SK-N-SH (cell line): ENCODE measurements around the gene TULP4. TPM values are rescaled to one million over a fixed set of nuclear protein-coding genes. Genes with fewer than 3 reads are reported as not detected.

Experiments
- CTCF ChIA-PET: fragments of 300-600, 350-600 bp; formaldehyde crosslinking; extraction: SDS; loops from one replicate; lab custom pipeline; 2021; lab: Yijun Ruan, JAX
- POLR2A ChIA-PET: fragments of 350-600 bp; sonication (Branson Sonifier 250); formaldehyde crosslinking; extraction: SDS; loops from one replicate; lab custom pipeline; 2020; ENCODE audit warnings: antibody characterized with exemption, inconsistent platforms; lab: Yijun Ruan, JAX
- DNase-seq: peaks from one replicate; pipeline ENCODE4 v3.0.0; 2012
- H2AFZ ChIP-seq: fragments of 200-600 bp; sonication (generic); 2 replicates; pipeline ENCODE4 v1.8.1; 2016; ENCODE audit warnings: antibody characterized with exemption, mild to moderate bottlenecking, low read depth
- H3F3A ChIP-seq: fragments of 200-600 bp; sonication (generic); replicated peaks from 2 replicates; pipeline ENCODE3; 2016; ENCODE audit warnings: antibody characterized with exemption, mild to moderate bottlenecking; ENCODE audit not compliant: insufficient read depth
- H3K27ac ChIP-seq, 2 experiments: fragments of 200-500 bp in 1 of 2; fragments of 200-600 bp in 1 of 2; sonication (Bioruptor generic) in 1 of 2; sonication (generic), shearing (Covaris generic) in 1 of 2; 2 replicates each; pipeline versions ENCODE4 v1.5.1 to v1.6.1; 2014 to 2016; ENCODE audit warnings: low read depth in 2 of 2, inconsistent platforms in 1 of 2, low read length in 1 of 2, mild to moderate bottlenecking in 1 of 2, mixed read lengths in 1 of 2
- H3K27me3 ChIP-seq: fragments of 200-600 bp; sonication (generic), shearing (Covaris generic); 2 replicates; pipeline ENCODE4 v1.6.1; 2016; ENCODE audit warnings: mixed run types; ENCODE audit not compliant: insufficient read depth
- H3K36me3 ChIP-seq, 2 experiments: fragments of 200-500 bp in 1 of 2; fragments of 200-600 bp in 1 of 2; sonication (Bioruptor generic) in 1 of 2; sonication (generic) in 1 of 2; replicated peaks in 1 of 2; 2 replicates each; pipeline versions ENCODE3 to v1.5.1; 2014 to 2016; ENCODE audit warnings: low read length in 1 of 2, mild to moderate bottlenecking in 1 of 2; ENCODE audit not compliant: insufficient read depth in 2 of 2, control insufficient read depth in 1 of 2
- H3K4me1 ChIP-seq, 2 experiments: fragments of 200-500 bp in 1 of 2; fragments of 200-600 bp in 1 of 2; sonication (Bioruptor generic) in 1 of 2; sonication (generic), shearing (Covaris generic) in 1 of 2; 2 replicates each; pipeline versions ENCODE4 v1.5.1 to v1.6.1; 2014 to 2016; ENCODE audit warnings: low read depth in 1 of 2, low read length in 1 of 2, mixed run types in 1 of 2; ENCODE audit not compliant: insufficient read depth in 2 of 2, control insufficient read depth in 1 of 2
- H3K4me2 ChIP-seq: fragments of 200-600 bp; sonication (generic), shearing (Covaris generic); 2 replicates; pipeline ENCODE4 v1.6.1; 2017; ENCODE audit warnings: mixed run types
- H3K4me3 ChIP-seq, 2 experiments: fragments of 200-500 bp in 1 of 2; fragments of 200-600 bp in 1 of 2; sonication (Bioruptor generic) in 1 of 2; sonication (generic), shearing (Covaris generic) in 1 of 2; 2 replicates each; pipeline versions ENCODE4 v1.5.1 to v1.8.1; 2014 to 2016; ENCODE audit warnings: low read depth in 2 of 2, inconsistent platforms in 1 of 2, low read length in 1 of 2, mild to moderate bottlenecking in 1 of 2, mixed read lengths in 1 of 2, moderate library complexity in 1 of 2
- H3K79me2 ChIP-seq: fragments of 200-600 bp; sonication (generic); 2 replicates; pipeline ENCODE4 v1.8.1; 2017; ENCODE audit warnings: mild to moderate bottlenecking; ENCODE audit not compliant: insufficient read depth
- H3K9ac ChIP-seq: fragments of 200-600 bp; sonication (generic); 2 replicates; pipeline ENCODE4 v1.6.1; 2017; ENCODE audit warnings: mixed run types
- H3K9me2 ChIP-seq: fragments of 200-600 bp; sonication (generic); 2 replicates; pipeline ENCODE4 v1.6.1; 2017; ENCODE audit warnings: mixed run types
- H3K9me3 ChIP-seq: fragments of 200-600 bp; sonication (generic); 2 replicates; pipeline ENCODE4 v1.6.1; 2017; ENCODE audit warnings: mixed run types, mild to moderate bottlenecking, moderate library complexity
- H4K20me1 ChIP-seq: fragments of 200-600 bp; sonication (generic); 2 replicates; pipeline ENCODE4 v1.6.1; 2017; ENCODE audit warnings: mild to moderate bottlenecking, mixed run types; ENCODE audit not compliant: insufficient read depth
- CTCF ChIP-seq: fragments of 200-600 bp; sonication (generic); IDR thresholded peaks from 2 replicates; pipeline ENCODE4 v1.6.1; 2017; ENCODE audit warnings: antibody characterized with exemption, mild to moderate bottlenecking, moderate library complexity
- ELF1 ChIP-seq: IDR thresholded peaks from 2 replicates; pipeline ENCODE4 v1.4.0; 2012
- EP300 ChIP-seq, 2 experiments: IDR thresholded peaks; 2 replicates each; pipeline versions ENCODE4 v1.4.0 to v1.6.1; 2012; ENCODE audit warnings: borderline replicate concordance in 1 of 2, low read depth in 1 of 2, low read length in 1 of 2
- EZH2phosphoT487 ChIP-seq: fragments of 200-600 bp; sonication (generic); IDR thresholded peaks from 2 replicates; pipeline ENCODE4 v1.6.1; 2017; ENCODE audit warnings: low read depth, mixed run types, mild to moderate bottlenecking, antibody characterized with exemption, moderate library complexity, borderline replicate concordance
- GABPA ChIP-seq: IDR thresholded peaks from 2 replicates; pipeline ENCODE4 v1.4.0; 2012; ENCODE audit warnings: low read depth, mild to moderate bottlenecking
- GATA2 ChIP-seq: sonication (generic); formaldehyde crosslinking; IDR thresholded peaks from 2 replicates; pipeline ENCODE4 v1.5.0; 2020; ENCODE audit warnings: mild to moderate bottlenecking, missing genetic modification reagents
- MXI1 ChIP-seq: IDR thresholded peaks from 2 replicates; pipeline ENCODE4 v1.6.1; 2012; ENCODE audit warnings: mild to moderate bottlenecking, low read depth, low read length, improper control_type of control experiment
- NFIC ChIP-seq: IDR thresholded peaks from 2 replicates; pipeline ENCODE4 v1.4.0; 2012; ENCODE audit warnings: borderline replicate concordance
- NRF1 ChIP-seq: IDR thresholded peaks from 2 replicates; pipeline ENCODE4 v1.6.1; 2012; ENCODE audit warnings: low read depth, mild to moderate bottlenecking, low read length
- RCOR1 ChIP-seq: fragments of 150-350 bp; IDR thresholded peaks from 2 replicates; pipeline ENCODE4 v1.6.1; 2017; ENCODE audit warnings: antibody characterized with exemption, low read length
- SIN3A ChIP-seq: IDR thresholded peaks from 2 replicates; pipeline ENCODE4 v1.6.1; 2012; ENCODE audit warnings: low read depth, mild to moderate bottlenecking, low read length, moderate library complexity, borderline replicate concordance
- SMC3 ChIP-seq: IDR thresholded peaks from 2 replicates; pipeline ENCODE4 v1.6.1; 2012; ENCODE audit warnings: low read depth, low read length, improper control_type of control experiment
- TAF1 ChIP-seq: IDR thresholded peaks from 2 replicates; pipeline ENCODE4 v1.6.1; 2012; ENCODE audit warnings: low read depth, mild to moderate bottlenecking, low read length, moderate library complexity, borderline replicate concordance
- TCF12 ChIP-seq: IDR thresholded peaks from 2 replicates; pipeline ENCODE4 v1.4.0; 2012
- TEAD4 ChIP-seq: IDR thresholded peaks from 2 replicates; pipeline ENCODE4 v1.4.0; 2012; ENCODE audit warnings: mild to moderate bottlenecking, borderline replicate concordance; ENCODE audit not compliant: insufficient read depth
- YY1 ChIP-seq: IDR thresholded peaks from 2 replicates; pipeline ENCODE4 v1.4.0; 2012; ENCODE audit warnings: low read depth, mild to moderate bottlenecking
- ZBTB33 ChIP-seq: IDR thresholded peaks from 2 replicates; pipeline ENCODE4 v1.4.0; 2012; ENCODE audit warnings: low read depth, borderline replicate concordance
- WGBS: methylation state at CpG from one replicate; pipeline ENCODE4 v1.1.6; 2017; ENCODE audit warnings: low lambda C conversion rate; 5-methylcytosine and 5-hydroxymethylcytosine counted together
- polyA plus RNA-seq, 3 experiments: library from polyadenylated mRNA; depleted of rRNA; stranded (reverse); fragments of >200 nt; gene quantifications; 2 replicates each; pipeline ENCODE4 v1.2.3, GENCODE V29; 2012
- TF ChIP-seq, protein P1 (sequence below): fragments of 150-350 bp; IDR thresholded peaks from 2 replicates; pipeline ENCODE4 v1.6.1; 2016; ENCODE audit warnings: mild to moderate bottlenecking, low read depth, low read length
- TF ChIP-seq, protein P2 (sequence below): fragments of 150-350 bp; IDR thresholded peaks from 2 replicates; pipeline ENCODE4 v1.6.1; 2017; ENCODE audit warnings: antibody characterized with exemption, low read length, low read depth, borderline replicate concordance

Gene TULP4
- polyA plus RNA-seq, 1 of the 3 experiments (the other 2 are of a cell fraction), result 5.9 TPM

DNA sequence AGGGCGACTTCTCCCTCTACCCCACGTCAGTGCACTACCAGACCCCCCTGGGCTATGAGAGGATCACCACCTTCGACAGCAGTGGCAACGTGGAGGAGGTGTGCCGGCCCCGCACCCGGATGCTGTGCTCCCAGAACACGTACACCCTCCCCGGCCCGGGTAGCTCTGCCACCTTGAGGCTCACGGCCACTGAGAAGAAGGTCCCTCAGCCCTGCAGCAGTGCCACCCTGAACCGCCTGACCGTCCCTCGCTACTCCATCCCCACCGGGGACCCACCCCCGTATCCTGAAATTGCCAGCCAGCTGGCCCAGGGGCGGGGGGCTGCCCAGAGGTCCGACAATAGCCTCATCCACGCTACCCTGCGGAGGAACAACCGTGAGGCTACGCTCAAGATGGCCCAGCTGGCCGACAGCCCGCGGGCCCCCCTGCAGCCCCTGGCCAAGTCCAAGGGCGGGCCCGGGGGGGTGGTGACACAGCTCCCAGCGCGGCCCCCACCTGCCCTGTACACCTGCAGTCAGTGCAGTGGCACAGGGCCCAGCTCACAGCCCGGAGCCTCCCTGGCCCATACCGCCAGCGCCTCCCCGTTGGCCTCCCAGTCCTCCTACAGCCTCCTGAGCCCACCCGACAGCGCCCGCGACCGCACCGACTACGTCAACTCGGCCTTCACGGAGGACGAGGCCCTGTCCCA, 190.1 kb downstream of the TULP4 start:
- Histone ChIP-seq H3K27ac (no peak overlapping the region), H3K9me3 (no peaks in the 10 kb centered on the region), H3K36me3 (peaks cover 16 to 50% of the 10 kb centered on the region in 2 experiments), H4K20me1 (no peaks in the 10 kb centered on the region), H3F3A (no peaks in the 10 kb centered on the region), H3K27me3 (no peaks in the 10 kb centered on the region), H3K4me2 (no peak overlapping the region), H2AFZ (no peak overlapping the region), H3K9ac (no peak overlapping the region), H3K79me2 (no peaks in the 10 kb centered on the region; the same call in 1 of the 2 replicates), H3K4me3 (no peak overlapping the region), H3K9me2 (no peaks in the 10 kb centered on the region), H3K4me1 (no peaks in the 10 kb centered on the region; a peak in 2 of 4 replicates)
- ChIA-PET CTCF (interaction anchor here (1.0 to 1.2 kb wide), 4 partner anchors 16 to 305 kb away, joined by 3 to 4 read pairs (median 3); no protein-coding TSS in a partner anchor), POLR2A (interaction anchor here (0.5 kb wide), 1 partner anchor 55 kb away, joined by 3 read pairs; no protein-coding TSS in a partner anchor)
- no peak for DNase-seq
- WGBS, result 98% methylated on average over 34 of the region's 43 CpGs
- TF ChIP-seq SIN3A, result no peak
- TF ChIP-seq, protein P1, sequence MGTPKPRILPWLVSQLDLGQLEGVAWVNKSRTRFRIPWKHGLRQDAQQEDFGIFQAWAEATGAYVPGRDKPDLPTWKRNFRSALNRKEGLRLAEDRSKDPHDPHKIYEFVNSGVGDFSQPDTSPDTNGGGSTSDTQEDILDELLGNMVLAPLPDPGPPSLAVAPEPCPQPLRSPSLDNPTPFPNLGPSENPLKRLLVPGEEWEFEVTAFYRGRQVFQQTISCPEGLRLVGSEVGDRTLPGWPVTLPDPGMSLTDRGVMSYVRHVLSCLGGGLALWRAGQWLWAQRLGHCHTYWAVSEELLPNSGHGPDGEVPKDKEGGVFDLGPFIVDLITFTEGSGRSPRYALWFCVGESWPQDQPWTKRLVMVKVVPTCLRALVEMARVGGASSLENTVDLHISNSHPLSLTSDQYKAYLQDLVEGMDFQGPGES, result no peak
- no peak for TF ChIP-seq ELF1

GRCh38 chr6:158503222-158503621, 191.0 kb downstream of the TULP4 start:
- CTCF ChIA-PET, result interaction anchor here (1.2 to 1.3 kb wide), 2 partner anchors 102 to 282 kb away, joined by 3 to 4 read pairs; no protein-coding TSS in a partner anchor
- H3K9me2 ChIP-seq, result no peaks in the 10 kb centered on the region
- POLR2A ChIA-PET, result no interaction called here

More at GRCh38 chr6:158503222-158503621, 191.0 kb downstream of the TULP4 start:
- no peak for DNase-seq
- H3K27me3 ChIP-seq, result no peaks in the 10 kb centered on the region
- no peak overlapping the region for H3K4me2 ChIP-seq
- H2AFZ ChIP-seq, result no peak overlapping the region
- no peaks in the 10 kb centered on the region for H3F3A ChIP-seq
- H4K20me1 ChIP-seq, result no peaks in the 10 kb centered on the region
- H3K4me1 ChIP-seq, result no peaks in the 10 kb centered on the region; a peak in 1 of 4 replicates
- H3K36me3 ChIP-seq, result peaks cover 14 to 54% of the 10 kb centered on the region in 2 experiments
- TF ChIP-seq TAF1 (no peak), ELF1 (no peak), TEAD4 (no peak), MXI1 (no peak), SMC3 (no peak), ZBTB33 (no peak), RCOR1 (no peak), GATA2 (CRISPR knock-in tag) (no peak), YY1 (no peak), GABPA (no peak), EP300 (IDR thresholded peaks at IDR 0.05; ENCODE audit: borderline replicate concordance in 1 of 2, low read depth in 1 of 2, low read length in 1 of 2) (no peak), CTCF (no peak), EZH2phosphoT487 (no peak), NFIC (no peak), NRF1 (no peak), TCF12 (no peak)
- TF ChIP-seq, protein P2, sequence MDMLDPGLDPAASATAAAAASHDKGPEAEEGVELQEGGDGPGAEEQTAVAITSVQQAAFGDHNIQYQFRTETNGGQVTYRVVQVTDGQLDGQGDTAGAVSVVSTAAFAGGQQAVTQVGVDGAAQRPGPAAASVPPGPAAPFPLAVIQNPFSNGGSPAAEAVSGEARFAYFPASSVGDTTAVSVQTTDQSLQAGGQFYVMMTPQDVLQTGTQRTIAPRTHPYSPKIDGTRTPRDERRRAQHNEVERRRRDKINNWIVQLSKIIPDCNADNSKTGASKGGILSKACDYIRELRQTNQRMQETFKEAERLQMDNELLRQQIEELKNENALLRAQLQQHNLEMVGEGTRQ, result no peak
- H3K4me3 ChIP-seq, result no peak overlapping the region
- H3K9me3 ChIP-seq, result no peaks in the 10 kb centered on the region
- no peak overlapping the region for H3K27ac ChIP-seq
- H3K79me2 ChIP-seq, result no peaks in the 10 kb centered on the region; the same call in 1 of the 2 replicates
- 92% methylated on average over 6 of the region's 7 CpGs for WGBS
- H3K9ac ChIP-seq, result no peak overlapping the region
